ENCODE measurements around the gene ARHGEF39.

Gene ARHGEF39

GRCh38 chr9:35661756-35662350, 3.1 kb downstream of the ARHGEF39 start:
- no peak overlapping the region for H3K4me3 ChIP-seq (ENCODE audit: low read depth, low read length)
- ChIA-PET CTCF (interaction anchor here (0.7 to 11.9 kb wide), 26 partner anchors 9 to 220 kb away, joined by 3 to 148 read pairs (median 6); partner anchors contain the start of genes CA9, CREB3, GBA2 and HINT2), POLR2A (interaction anchor here (1.6 to 2.5 kb wide), 3 partner anchors 27 to 67 kb away, joined by 6 to 17 read pairs (median 9); partner anchors contain the start of gene TPM2)
- DNase-seq (ENCODE audit: low read depth, low spot score): no peak
- no peak for TF ChIP-seq CTCF (IDR thresholded peaks at IDR 0.05; ENCODE audit: insufficient read depth, low read length, missing control alignments)

DNA sequence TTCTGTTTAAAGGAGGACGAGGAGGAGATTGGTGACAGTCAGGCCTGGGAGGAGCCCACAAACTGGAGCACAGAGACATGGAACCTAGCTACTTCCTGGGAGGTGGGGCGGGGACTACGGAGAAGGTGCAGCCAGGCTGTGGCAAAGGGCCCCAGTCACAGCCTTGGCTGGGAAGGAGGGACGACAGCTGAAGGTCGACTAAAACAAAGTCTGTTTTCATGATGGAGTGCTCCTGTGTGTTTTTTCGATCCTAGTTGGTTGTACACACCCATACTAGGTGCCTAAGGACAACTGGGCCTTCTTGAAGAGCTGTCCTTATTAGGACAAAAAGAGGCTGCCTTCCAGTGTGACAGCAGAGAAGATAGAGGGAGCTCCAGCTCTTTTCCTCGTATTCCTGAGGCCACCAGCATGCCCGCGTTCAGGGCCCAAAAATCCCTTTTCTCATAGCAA, 4.0 kb downstream of the ARHGEF39 start:
- TF ChIP-seq CTCF (IDR thresholded peaks at IDR 0.05; ENCODE audit: insufficient read depth, low read length, missing control alignments): peak; percentile 52
- H3K4me3 ChIP-seq (ENCODE audit: low read depth, low read length): no peak overlapping the region
- CTCF ChIA-PET: interaction anchor here (0.7 to 11.9 kb wide), 30 partner anchors 9 to 221 kb away, joined by 3 to 148 read pairs (median 6); partner anchors contain the start of genes CA9, CREB3, GBA2 and HINT2
- DNase-seq (ENCODE audit: low read depth, low spot score): no peak
- POLR2A ChIA-PET: interaction anchor here (1.2 to 2.5 kb wide), 3 partner anchors 28 to 68 kb away, joined by 3 to 17 read pairs (median 9); partner anchors contain the start of gene TPM2

GRCh38 chr9:35659340-35659739, 5.7 kb downstream of the ARHGEF39 start:
- DNase-seq (ENCODE audit: low read depth, low spot score): no peak
- ChIA-PET POLR2A (interaction anchor here (1.5 to 3.5 kb wide), 4 partner anchors 21 to 170 kb away, joined by 4 to 39 read pairs (median 10); partner anchors contain the start of genes CREB3, RUSC2, TLN1 and TPM2), CTCF (interaction anchor here (0.8 to 11.9 kb wide), 14 partner anchors 8 to 113 kb away, joined by 3 to 148 read pairs (median 4); partner anchors contain the start of genes CA9 and TPM2)
- peak overlapping the region; percentile 97 for H3K4me3 ChIP-seq (ENCODE audit: low read depth, low read length)
- no peak for TF ChIP-seq CTCF (IDR thresholded peaks at IDR 0.05; ENCODE audit: insufficient read depth, low read length, missing control alignments)

DNA sequence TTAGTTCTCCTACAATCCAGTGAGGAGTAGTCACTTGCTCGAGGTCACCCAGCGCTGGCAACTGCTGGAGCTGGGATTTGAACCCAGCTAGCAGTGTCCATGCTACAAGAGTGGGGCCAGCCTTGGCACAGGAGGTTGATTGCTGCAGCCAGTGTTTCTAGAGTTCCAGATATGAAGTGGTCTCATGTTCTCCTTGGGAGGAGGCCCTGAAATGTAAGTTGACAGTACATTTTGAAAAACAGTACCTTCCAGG, 6.1 kb downstream of the ARHGEF39 start:
- no peak for TF ChIP-seq CTCF (IDR thresholded peaks at IDR 0.05; ENCODE audit: insufficient read depth, low read length, missing control alignments)
- DNase-seq (ENCODE audit: low read depth, low spot score): no peak
- CTCF ChIA-PET: interaction anchor here (0.8 to 11.9 kb wide), 15 partner anchors 9 to 155 kb away, joined by 3 to 148 read pairs (median 4); partner anchors contain the start of genes CA9, HINT2 and TPM2
- POLR2A ChIA-PET: interaction anchor here (1.4 to 3.5 kb wide), 7 partner anchors 21 to 169 kb away, joined by 4 to 39 read pairs (median 6); partner anchors contain the start of genes CREB3, RUSC2, TLN1 and TPM2
- peak overlapping the region; percentile 97 for H3K4me3 ChIP-seq (ENCODE audit: low read depth, low read length)

GRCh38 chr9:35658137-35658967, 6.6 kb downstream of the ARHGEF39 start, which contains the start of gene CCDC107:
Gene CCDC107, plus strand, starts transcription at chr9:35658292. Its CDS starts 88 bp downstream, at chr9:35658380.
- ChIA-PET CTCF (interaction anchor here (0.5 to 11.9 kb wide), 29 partner anchors 8 to 156 kb away, joined by 3 to 148 read pairs (median 3); partner anchors contain the start of genes CA9, HINT2 and TPM2), POLR2A (interaction anchor here (0.6 to 3.5 kb wide), 11 partner anchors 12 to 169 kb away, joined by 3 to 39 read pairs (median 6); partner anchors contain the start of genes CREB3, RUSC2, TLN1 and TPM2)
- peak; percentile 78 for TF ChIP-seq CTCF (IDR thresholded peaks at IDR 0.05; ENCODE audit: insufficient read depth, low read length, missing control alignments)
- H3K4me3 ChIP-seq (ENCODE audit: low read depth, low read length): peak within 1 kb of the TSS; percentile 97
- no peak for DNase-seq (ENCODE audit: low read depth, low spot score)

All from AG04449 (cell line).